Neural cell (in vitro differentiated cells): ENCODE results near the gene BCAR3.

Experiments used
- CTCF ChIP-seq: fragments of 450-650 bp; IDR thresholded peaks from 2 replicates; pipeline ENCODE4 v1.5.1; 2014; ENCODE audit warnings: antibody characterized with exemption, mild to moderate bottlenecking, moderate library complexity; ENCODE audit not compliant: poor library complexity, severe bottlenecking
- EP300 ChIP-seq: fragments of 450-650 bp; conservative IDR thresholded peaks from 2 replicates; pipeline ENCODE4 v1.6.1; 2014; ENCODE audit warnings: antibody characterized with exemption, mild to moderate bottlenecking, moderate library complexity; ENCODE audit not compliant: poor library complexity, severe bottlenecking
- EZH2 ChIP-seq: fragments of 200-600, 300-800 bp; shearing (Covaris generic), sonication (generic); IDR thresholded peaks from 2 replicates; pipeline ENCODE4 v1.6.1; 2014; ENCODE audit warnings: antibody characterized with exemption, low read length, borderline replicate concordance, mild to moderate bottlenecking; ENCODE audit not compliant: insufficient read depth, poor library complexity, severe bottlenecking
- POLR2AphosphoS5 ChIP-seq: IDR thresholded peaks from 2 replicates; pipeline ENCODE4 v1.6.1; 2012
- TAF1 ChIP-seq: IDR thresholded peaks from 2 replicates; pipeline ENCODE4 v1.6.1; 2012; ENCODE audit warnings: low read depth

- TF ChIP-seq EP300 (no peak), EZH2 (no peak), POLR2AphosphoS5 (no peak), CTCF (no peak), TAF1 (no peak)
Measured at GRCh38 chr1:93702111-93702827, 20.6 kb upstream of the BCAR3 start.
